Measurements from ENCODE around the gene COMMD1.

- TF ChIP-seq CTCF (IDR thresholded peaks at IDR 0.05; ENCODE audit: poor library complexity) (no peak), EZH2phosphoT487 (IDR thresholded peaks at IDR 0.05; ENCODE audit: low read depth, severe bottlenecking, unreplicated experiment) (no peak)
These were observed 159.8 kb downstream of the COMMD1 start for GRCh38 chr2:62065243-62065642.

Data from hepatocyte (in vitro differentiated cells).